Ascending aorta (tissue), 2 donors: Measurements from ENCODE around the gene GPR21. TPM values are rescaled to one million over a fixed set of nuclear protein-coding genes. Genes with fewer than 3 reads are reported as not detected.

Source experiments
- DNase-seq, 2 donors: peaks; one replicate each; pipeline ENCODE4 v3.0.0-alpha.2; 2019; ENCODE audit warnings: low spot score in 2 of 2
- H3K27ac ChIP-seq, 2 donors: fragments of 200-600 bp; sonication (generic); one replicate each; pipeline ENCODE4 v1.5.1; 2016 to 2017; ENCODE audit warnings: mild to moderate bottlenecking in 1 of 2
- H3K27me3 ChIP-seq: fragments of 200-600 bp; sonication (generic); one replicate; pipeline ENCODE4 v1.5.1; 2017
- H3K36me3 ChIP-seq, 2 donors: fragments of 200-600 bp; sonication (generic); one replicate each; pipeline ENCODE4 v1.5.1; 2016
- H3K4me1 ChIP-seq, 2 donors: fragments of 200-600 bp; sonication (generic); one replicate each; pipeline ENCODE4 v1.5.1; 2016 to 2017; ENCODE audit warnings: mild to moderate bottlenecking in 1 of 2
- H3K4me3 ChIP-seq, 2 donors: fragments of 200-600 bp; sonication (generic); one replicate each; pipeline ENCODE4 v1.5.1; 2016 to 2017; ENCODE audit warnings: mild to moderate bottlenecking in 1 of 2
- H3K9me3 ChIP-seq, 2 donors: fragments of 200-600 bp; sonication (generic); one replicate each; pipeline ENCODE4 v1.5.1; 2016
- CTCF ChIP-seq, 3 experiments: fragments of 200-600 bp in 2 of 3; fragments of 450-650 bp in 1 of 3; sonication (generic) in 2 of 3; IDR thresholded peaks; one replicate each; pipeline ENCODE4 v1.5.1; 2016 to 2019; ENCODE audit warnings: antibody characterized with exemption in 3 of 3, mild to moderate bottlenecking in 1 of 3, moderate library complexity in 1 of 3
- intact Hi-C: fragments of 100-400 bp; cut with DNase I; formaldehyde crosslinking; loops from one replicate; pipeline ENCODE4 v1.15.1; 2023
- total RNA-seq: library from RNA; depleted of rRNA; stranded (reverse); fragments of >200 nt; gene quantifications from one replicate; pipeline ENCODE4 v1.1.0, GENCODE V29; 2016

Gene GPR21
- total RNA-seq, 1 donor from 2014 or later = 5.7 TPM

GRCh38 chr9:123063177-123063598 is 29.7 kb downstream of the GPR21 start:
- Histone ChIP-seq H3K4me1 (peaks cover 3 to 15% of the 10 kb centered on the region in 2 donors), H3K4me3 (no peak overlapping the region), H3K36me3 (peaks cover 10 to 16% of the 10 kb centered on the region in 2 donors), H3K27ac (peak overlapping the region; percentile 47 to 64), H3K9me3 (no peaks in the 10 kb centered on the region), H3K27me3 (no peaks in the 10 kb centered on the region)
- no peak for TF ChIP-seq CTCF (IDR thresholded peaks at IDR 0.05)
- no peak for DNase-seq
- intact Hi-C loops = no loop called here

GRCh38 chr9:123063896-123064295 is 30.4 kb downstream of the GPR21 start:
- Histone ChIP-seq H3K27ac (peak overlapping the region; percentile 47 to 53), H3K27me3 (no peaks in the 10 kb centered on the region), H3K9me3 (no peaks in the 10 kb centered on the region), H3K4me1 (peaks cover 0 to 12% of the 10 kb centered on the region in 2 donors), H3K36me3 (peaks cover 10 to 16% of the 10 kb centered on the region in 2 donors), H3K4me3 (no peak overlapping the region)
- TF ChIP-seq CTCF (IDR thresholded peaks at IDR 0.05) = no peak
- intact Hi-C loops = no loop called here
- no peak for DNase-seq

- intact Hi-C loops = no loop called here
- no peak overlapping the region for H3K4me3 ChIP-seq
- peaks cover under 1 to 15% of the 10 kb centered on the region in 2 donors for H3K4me1 ChIP-seq
- no peaks in the 10 kb centered on the region for H3K9me3 ChIP-seq
- H3K36me3 ChIP-seq = peaks cover 10 to 16% of the 10 kb centered on the region in 2 donors
- no peak for TF ChIP-seq CTCF (IDR thresholded peaks at IDR 0.05)
- no peak for DNase-seq
- peak overlapping the region; percentile 47 to 53 for H3K27ac ChIP-seq
- H3K27me3 ChIP-seq = no peaks in the 10 kb centered on the region
These were observed 31.2 kb downstream of the GPR21 start for GRCh38 chr9:123064716-123065115.

- peak overlapping the region in 1 of 2 donors; percentile 53 for H3K27ac ChIP-seq
These were observed 31.7 kb downstream of the GPR21 start for GRCh38 chr9:123065196-123065595.

GRCh38 chr9:123067136-123067535 is 33.7 kb downstream of the GPR21 start:
- intact Hi-C loops = no loop called here
- peaks cover 10 to 34% of the 10 kb centered on the region in 2 donors for H3K36me3 ChIP-seq
- no peak for TF ChIP-seq CTCF (IDR thresholded peaks at IDR 0.05)

More at GRCh38 chr9:123065196-123065595, 31.7 kb downstream of the GPR21 start:
- no peak for TF ChIP-seq CTCF (IDR thresholded peaks at IDR 0.05)
- peaks cover 10 to 17% of the 10 kb centered on the region in 2 donors for H3K36me3 ChIP-seq
- no peaks in the 10 kb centered on the region for H3K27me3 ChIP-seq
- H3K4me3 ChIP-seq = no peak overlapping the region
- DNase-seq = no peak
- H3K4me1 ChIP-seq = peaks cover 5 to 18% of the 10 kb centered on the region in 2 donors
- H3K9me3 ChIP-seq = no peaks in the 10 kb centered on the region
- intact Hi-C loops = no loop called here

More at GRCh38 chr9:123067136-123067535, 33.7 kb downstream of the GPR21 start:
- no peak for DNase-seq
- Histone ChIP-seq H3K4me1 (peaks cover 5 to 20% of the 10 kb centered on the region in 2 donors), H3K9me3 (no peaks in the 10 kb centered on the region), H3K4me3 (no peak overlapping the region), H3K27ac (peak overlapping the region; percentile 31 to 38), H3K27me3 (no peaks in the 10 kb centered on the region)
